Measurements from ENCODE around the gene MYL6.

DNA sequence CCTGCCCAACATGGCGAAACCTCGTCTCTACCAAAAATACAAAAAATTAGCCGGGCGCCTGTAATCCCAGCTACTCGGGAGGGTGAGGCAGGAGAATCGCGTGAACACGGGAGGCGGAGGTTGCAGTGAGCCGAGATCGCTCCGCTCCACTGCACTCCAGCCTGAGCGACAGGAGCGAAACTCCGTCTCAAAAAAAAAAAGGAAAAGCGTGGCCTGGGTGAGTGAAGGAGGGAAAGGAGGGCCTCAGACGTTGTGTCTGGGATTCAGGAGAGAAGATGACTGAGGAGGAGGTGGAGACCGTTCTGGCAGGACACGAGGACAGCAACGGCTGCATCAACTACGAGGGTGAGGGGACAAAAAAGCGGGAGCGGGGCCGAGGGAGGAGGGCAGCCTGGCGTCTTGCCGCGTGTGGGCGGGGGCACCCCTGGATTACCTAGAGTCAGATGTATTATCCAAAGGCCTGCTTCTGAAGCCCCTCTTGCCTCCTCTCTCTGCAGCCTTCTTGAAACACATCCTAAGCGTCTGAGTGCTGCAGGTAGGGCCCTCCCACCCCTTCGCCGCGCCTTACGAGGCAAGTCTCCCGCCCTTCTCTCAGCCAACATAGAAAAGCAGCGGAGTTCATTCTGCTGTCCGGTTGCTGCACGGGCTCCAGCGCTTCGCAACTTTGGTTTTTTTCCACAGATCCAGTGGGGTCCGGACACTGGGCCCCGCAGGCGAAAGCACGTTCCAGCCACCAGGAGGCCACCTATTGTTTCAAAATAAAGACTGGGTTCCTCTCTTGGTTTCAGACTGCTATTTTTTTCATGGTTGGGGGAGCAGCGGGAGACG is 744 bp upstream of the MYL6 start:
- TF ChIP-seq, protein P1, sequence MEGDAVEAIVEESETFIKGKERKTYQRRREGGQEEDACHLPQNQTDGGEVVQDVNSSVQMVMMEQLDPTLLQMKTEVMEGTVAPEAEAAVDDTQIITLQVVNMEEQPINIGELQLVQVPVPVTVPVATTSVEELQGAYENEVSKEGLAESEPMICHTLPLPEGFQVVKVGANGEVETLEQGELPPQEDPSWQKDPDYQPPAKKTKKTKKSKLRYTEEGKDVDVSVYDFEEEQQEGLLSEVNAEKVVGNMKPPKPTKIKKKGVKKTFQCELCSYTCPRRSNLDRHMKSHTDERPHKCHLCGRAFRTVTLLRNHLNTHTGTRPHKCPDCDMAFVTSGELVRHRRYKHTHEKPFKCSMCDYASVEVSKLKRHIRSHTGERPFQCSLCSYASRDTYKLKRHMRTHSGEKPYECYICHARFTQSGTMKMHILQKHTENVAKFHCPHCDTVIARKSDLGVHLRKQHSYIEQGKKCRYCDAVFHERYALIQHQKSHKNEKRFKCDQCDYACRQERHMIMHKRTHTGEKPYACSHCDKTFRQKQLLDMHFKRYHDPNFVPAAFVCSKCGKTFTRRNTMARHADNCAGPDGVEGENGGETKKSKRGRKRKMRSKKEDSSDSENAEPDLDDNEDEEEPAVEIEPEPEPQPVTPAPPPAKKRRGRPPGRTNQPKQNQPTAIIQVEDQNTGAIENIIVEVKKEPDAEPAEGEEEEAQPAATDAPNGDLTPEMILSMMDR (IDR thresholded peaks at IDR 0.05), result peak; percentile 76 to 94 (median 86)
- peak; percentile 8 to 59 for TF ChIP-seq POLR2A (IDR thresholded peaks at IDR 0.05)

All from uterus (tissue), 2 donors.